A549 treated with GW870086 at 1 μM for 4 hours (cell line): ENCODE results near the gene TCP10L. TPM values are rescaled to one million over a fixed set of nuclear protein-coding genes. Genes with fewer than 3 reads are reported as not detected.

Source experiments
- total RNA-seq: library from RNA; stranded (reverse); fragments of 200-300 nt; extraction: Qiagen RNA extraction; gene quantifications from 5 replicates; pipeline ENCODE4 v1.2.3, GENCODE V29; 2022; ENCODE audit warnings: low read depth

Gene TCP10L
- 0.82 to 1.2 TPM (median 1.1 TPM) in 5 replicates for total RNA-seq

GRCh38 chr21:32585042-32585710 lies at the start of gene TCP10L:
TSS of gene TCP10L (minus strand) at chr21:32585523. CDS start at chr21:32584304, 1,219 bp downstream.

GRCh38 chr21:32612075-32612998 lies 27.0 kb upstream of the TCP10L start, which contains the start of gene CFAP298:
TSS of gene CFAP298 (minus strand) at chr21:32612377. CDS start at chr21:32612243, 134 bp downstream.

Other genes with a start within 250 kb of the TCP10L start
- gene URB1, start 192.5 kb downstream of the TCP10L start, total RNA-seq = 10.9 to 13.4 TPM (median 13.1 TPM) in 5 replicates
- gene EVA1C, start 172.8 kb downstream of the TCP10L start, total RNA-seq = 48.6 to 58.1 TPM (median 49.3 TPM) in 5 replicates
- 26.8 to 32.6 TPM (median 30.8 TPM) in 5 replicates for gene CFAP298, start 26.9 kb upstream of the TCP10L start, total RNA-seq
- gene SYNJ1, start 142.5 kb upstream of the TCP10L start, total RNA-seq = 1.8 to 2.8 TPM (median 2.4 TPM) in 5 replicates
- 10.1 to 15.4 TPM (median 13.2 TPM) in 5 replicates for gene PAXBP1, start 186.2 kb upstream of the TCP10L start, total RNA-seq